Retinal pigment epithelial cell (primary cell): ENCODE data around the gene SOD3.

Experiments used
- DNase-seq: peaks from one replicate; pipeline ENCODE4 v3.0.0-alpha.2; 2010; ENCODE audit warnings: low read depth
- H3K4me3 ChIP-seq: 2 replicates; pipeline ENCODE4 v1.5.1; 2011; ENCODE audit warnings: mild to moderate bottlenecking, low read length, control low read depth, moderate library complexity
- TF ChIP-seq, protein P1 (sequence below): conservative IDR thresholded peaks from 2 replicates; pipeline ENCODE4 v1.5.1; 2011; ENCODE audit warnings: low read depth, low read length, control low read depth, inconsistent platforms

The SOD3 gene

DNA sequence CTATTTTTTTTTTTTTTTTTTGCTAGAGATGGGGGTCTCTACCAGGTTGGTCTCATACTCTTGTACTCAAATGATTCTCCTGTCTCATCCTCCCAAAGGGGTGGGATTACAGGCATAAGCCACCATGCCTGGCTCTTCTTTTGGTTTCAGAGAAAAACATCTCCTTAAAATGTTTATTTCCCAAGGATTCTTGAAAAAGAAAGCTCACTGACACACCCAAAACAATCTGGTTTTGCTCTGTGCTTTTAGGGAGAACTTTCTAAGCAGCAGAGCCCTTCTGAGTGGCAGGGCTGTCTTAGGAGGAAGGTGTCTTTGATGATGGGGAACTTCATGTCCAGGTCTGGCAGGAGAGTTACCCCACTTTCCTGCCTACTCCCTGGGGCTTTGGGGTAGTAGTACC lies 1.2 kb downstream of the SOD3 start:
- no peak for DNase-seq
- TF ChIP-seq, protein P1, sequence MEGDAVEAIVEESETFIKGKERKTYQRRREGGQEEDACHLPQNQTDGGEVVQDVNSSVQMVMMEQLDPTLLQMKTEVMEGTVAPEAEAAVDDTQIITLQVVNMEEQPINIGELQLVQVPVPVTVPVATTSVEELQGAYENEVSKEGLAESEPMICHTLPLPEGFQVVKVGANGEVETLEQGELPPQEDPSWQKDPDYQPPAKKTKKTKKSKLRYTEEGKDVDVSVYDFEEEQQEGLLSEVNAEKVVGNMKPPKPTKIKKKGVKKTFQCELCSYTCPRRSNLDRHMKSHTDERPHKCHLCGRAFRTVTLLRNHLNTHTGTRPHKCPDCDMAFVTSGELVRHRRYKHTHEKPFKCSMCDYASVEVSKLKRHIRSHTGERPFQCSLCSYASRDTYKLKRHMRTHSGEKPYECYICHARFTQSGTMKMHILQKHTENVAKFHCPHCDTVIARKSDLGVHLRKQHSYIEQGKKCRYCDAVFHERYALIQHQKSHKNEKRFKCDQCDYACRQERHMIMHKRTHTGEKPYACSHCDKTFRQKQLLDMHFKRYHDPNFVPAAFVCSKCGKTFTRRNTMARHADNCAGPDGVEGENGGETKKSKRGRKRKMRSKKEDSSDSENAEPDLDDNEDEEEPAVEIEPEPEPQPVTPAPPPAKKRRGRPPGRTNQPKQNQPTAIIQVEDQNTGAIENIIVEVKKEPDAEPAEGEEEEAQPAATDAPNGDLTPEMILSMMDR: no peak
- H3K4me3 ChIP-seq: no peak overlapping the region

DNA sequence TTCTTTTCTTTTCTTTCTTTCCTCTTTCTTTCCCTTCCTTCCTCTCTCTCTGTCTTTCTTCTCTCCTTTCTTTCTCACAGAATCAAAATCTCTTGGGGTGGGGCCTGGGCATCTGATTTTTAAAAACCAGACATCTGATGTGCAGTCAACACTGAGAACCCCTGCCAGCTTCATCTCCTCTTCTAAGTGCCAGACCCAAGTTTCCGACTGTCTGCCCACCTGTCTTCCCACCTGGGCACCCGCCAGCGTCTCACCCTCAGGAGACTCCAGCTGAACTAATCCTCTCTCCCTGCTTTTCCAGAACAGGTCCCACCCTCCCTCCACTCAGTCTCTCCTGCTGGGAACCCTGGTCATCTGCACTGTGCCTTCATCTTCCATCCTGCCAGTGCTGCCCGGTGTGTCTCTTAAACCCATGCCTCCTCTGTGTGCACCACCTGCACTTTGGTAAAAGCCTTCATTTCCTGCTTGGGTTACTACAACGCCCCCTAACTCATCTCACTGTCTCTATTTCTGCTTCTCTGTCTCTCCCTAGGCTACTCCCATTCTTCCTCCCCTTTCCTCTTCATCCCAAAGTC lies 2.8 kb downstream of the SOD3 start:
- DNase-seq: no peak
- TF ChIP-seq, protein P1: no peak
- H3K4me3 ChIP-seq: no peak overlapping the region

DNA sequence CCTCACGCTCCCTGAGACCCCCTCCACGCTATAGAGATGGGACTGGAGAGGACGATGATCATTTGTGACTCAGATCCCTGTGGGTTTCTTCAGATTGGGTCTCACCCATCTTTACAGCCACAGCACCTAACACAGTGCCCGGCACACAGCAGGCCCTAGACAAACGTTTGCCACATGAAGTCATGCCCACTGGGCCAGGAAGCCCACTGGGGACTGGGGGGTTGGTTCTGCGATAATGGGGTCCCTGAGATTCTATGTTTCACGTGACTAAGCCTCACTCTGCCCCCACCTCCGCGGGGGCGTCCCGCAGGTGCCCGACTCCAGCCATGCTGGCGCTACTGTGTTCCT lies 3.8 kb downstream of the SOD3 start:
- TF ChIP-seq, protein P1: no peak
- no peak for DNase-seq
- no peak overlapping the region for H3K4me3 ChIP-seq

DNA sequence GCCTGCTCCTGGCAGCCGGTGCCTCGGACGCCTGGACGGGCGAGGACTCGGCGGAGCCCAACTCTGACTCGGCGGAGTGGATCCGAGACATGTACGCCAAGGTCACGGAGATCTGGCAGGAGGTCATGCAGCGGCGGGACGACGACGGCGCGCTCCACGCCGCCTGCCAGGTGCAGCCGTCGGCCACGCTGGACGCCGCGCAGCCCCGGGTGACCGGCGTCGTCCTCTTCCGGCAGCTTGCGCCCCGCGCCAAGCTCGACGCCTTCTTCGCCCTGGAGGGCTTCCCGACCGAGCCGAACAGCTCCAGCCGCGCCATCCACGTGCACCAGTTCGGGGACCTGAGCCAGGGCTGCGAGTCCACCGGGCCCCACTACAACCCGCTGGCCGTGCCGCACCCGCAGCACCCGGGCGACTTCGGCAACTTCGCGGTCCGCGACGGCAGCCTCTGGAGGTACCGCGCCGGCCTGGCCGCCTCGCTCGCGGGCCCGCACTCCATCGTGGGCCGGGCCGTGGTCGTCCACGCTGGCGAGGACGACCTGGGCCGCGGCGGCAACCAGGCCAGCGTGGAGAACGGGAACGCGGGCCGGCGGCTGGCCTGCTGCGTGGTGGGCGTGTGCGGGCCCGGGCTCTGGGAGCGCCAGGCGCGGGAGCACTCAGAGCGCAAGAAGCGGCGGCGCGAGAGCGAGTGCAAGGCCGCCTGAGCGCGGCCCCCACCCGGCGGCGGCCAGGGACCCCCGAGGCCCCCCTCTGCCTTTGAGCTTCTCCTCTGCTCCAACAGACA lies 4.4 kb downstream of the SOD3 start:
- TF ChIP-seq, protein P1: no peak
- no peak for DNase-seq
- no peak overlapping the region for H3K4me3 ChIP-seq

DNA sequence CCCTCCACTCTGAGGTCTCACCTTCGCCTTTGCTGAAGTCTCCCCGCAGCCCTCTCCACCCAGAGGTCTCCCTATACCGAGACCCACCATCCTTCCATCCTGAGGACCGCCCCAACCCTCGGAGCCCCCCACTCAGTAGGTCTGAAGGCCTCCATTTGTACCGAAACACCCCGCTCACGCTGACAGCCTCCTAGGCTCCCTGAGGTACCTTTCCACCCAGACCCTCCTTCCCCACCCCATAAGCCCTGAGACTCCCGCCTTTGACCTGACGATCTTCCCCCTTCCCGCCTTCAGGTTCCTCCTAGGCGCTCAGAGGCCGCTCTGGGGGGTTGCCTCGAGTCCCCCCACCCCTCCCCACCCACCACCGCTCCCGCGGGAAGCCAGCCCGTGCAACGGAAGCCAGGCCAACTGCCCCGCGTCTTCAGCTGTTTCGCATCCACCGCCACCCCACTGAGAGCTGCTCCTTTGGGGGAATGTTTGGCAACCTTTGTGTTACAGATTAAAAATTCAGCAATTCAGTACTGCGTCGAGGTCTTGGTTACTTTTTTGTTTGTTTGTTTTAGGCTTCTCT lies 5.0 kb downstream of the SOD3 start:
- TF ChIP-seq, protein P1: no peak
- peak overlapping the region; percentile 10 for H3K4me3 ChIP-seq
- no peak for DNase-seq

DNA sequence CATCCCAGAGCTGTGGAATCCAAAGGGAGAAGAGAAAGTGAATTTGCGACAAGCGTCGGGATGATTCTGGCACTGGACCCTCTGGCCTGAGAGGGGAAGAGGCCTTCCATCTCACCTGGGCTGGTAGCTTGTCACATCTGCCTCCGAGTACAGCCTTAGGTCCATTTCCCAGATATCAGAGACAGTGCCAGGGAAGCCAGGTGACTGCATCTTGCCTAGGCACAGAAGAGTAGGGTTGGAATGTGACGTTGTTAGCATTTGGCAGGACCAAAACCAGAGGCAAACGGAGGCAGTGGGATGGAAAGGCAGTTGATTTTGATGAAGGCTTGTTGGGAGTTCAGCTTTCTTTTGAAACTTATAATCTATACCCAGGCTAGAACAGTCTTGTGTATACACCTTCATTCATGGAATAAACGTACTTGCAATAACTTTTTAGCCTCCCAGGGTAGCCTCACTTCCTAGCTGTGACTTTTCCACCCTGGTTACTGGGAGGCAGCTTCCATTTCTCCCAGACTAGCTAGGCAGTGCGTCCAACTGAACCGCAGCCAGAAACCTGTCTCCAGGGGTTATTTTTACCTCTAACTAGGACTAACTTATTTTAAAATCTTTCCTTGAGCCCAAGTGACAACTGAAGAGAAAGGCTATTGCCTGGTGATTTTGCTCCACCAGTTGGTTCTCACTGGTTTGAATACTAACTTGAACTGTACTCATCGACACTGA lies 5.9 kb downstream of the SOD3 start:
- TF ChIP-seq, protein P1: no peak
- H3K4me3 ChIP-seq: no peak overlapping the region
- DNase-seq: no peak
